Fibroblast of skin of right quadriceps (primary cell): ENCODE results near the gene TUBD1.
"Not testable (repeated sequence)": the region's sequence is repeated elsewhere in the genome, so short reads cannot be mapped to it uniquely, and the experiment has no call there.

Source experiments
- DNase-seq: peaks from one replicate; pipeline ENCODE4 v3.0.0-alpha.2; 2013

TUBD1 gene

DNA sequence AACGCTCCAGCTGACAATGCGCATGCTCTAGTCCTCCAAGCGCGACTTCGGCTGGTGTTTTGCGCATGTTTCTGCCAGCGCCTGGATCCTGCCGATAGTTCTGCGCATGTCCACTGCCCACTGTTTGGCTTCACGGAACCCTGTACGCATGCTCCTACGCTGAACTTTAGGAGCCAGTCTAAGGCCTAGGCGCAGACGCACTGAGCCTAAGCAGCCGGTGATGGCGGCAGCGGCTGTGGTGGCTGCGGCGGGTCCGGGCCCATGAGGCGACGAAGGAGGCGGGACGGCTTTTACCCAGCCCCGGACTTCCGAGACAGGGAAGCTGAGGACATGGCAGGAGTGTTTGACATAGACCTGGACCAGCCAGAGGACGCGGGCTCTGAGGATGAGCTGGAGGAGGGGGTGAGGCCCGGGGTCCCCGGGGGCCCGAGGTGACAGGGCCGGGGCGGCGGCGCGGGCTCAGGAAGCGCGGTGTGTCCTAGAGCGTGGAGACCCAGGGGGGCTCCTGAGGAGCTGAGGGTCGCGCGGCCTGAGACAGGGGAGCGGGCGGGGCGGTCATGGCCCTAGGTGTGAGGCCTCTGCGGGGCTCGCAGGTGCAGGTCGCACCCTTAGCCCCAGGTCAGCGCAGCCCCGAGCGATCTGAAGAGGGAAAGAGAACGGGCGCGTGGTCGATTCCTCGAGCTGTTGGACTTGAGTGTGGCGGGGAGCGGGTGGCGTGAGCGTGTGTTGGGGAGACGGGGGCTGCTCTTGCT lies at the start of gene TUBD1, which contains the start of gene RPS6KB1:
TSS of gene TUBD1 (minus strand) at position 20 of the 752 bp plus-strand sequence. CDS start 1,941 bp downstream, outside the sequence.
TSS of gene RPS6KB1 (plus strand) at position 198 of the 752 bp plus-strand sequence. CDS start at position 262, 64 bp downstream.
- peak; percentile 99 for DNase-seq

DNA sequence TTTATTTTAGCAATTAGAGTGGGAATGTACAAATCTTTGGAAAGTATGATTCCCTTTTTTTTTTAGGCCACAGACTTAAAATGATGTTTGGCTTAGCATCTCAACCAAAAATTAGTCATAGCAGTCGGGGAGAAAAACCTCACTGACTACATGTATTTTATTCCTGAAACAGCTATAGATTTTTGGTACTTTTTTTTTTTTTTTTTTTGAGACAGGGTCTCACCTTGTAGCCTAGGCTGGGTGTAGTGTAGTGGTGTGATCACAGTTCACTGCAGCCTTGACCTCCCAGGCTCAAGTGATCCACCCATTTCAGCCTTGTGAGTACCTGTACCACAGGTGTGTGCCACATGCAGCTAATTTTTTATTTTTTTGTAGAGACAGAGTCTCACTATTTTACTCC lies 48.4 kb upstream of the TUBD1 start:
- no peak for DNase-seq

GRCh38 chr17:59940697-59941096 lies 48.0 kb upstream of the TUBD1 start:
- DNase-seq: not testable (repeated sequence)

- DNase-seq: not testable (repeated sequence)
Measured at GRCh38 chr17:59933317-59933716, 40.6 kb upstream of the TUBD1 start.

- peak; percentile 24 for DNase-seq
Measured at GRCh38 chr17:59930768-59931167, 38.0 kb upstream of the TUBD1 start.

DNA sequence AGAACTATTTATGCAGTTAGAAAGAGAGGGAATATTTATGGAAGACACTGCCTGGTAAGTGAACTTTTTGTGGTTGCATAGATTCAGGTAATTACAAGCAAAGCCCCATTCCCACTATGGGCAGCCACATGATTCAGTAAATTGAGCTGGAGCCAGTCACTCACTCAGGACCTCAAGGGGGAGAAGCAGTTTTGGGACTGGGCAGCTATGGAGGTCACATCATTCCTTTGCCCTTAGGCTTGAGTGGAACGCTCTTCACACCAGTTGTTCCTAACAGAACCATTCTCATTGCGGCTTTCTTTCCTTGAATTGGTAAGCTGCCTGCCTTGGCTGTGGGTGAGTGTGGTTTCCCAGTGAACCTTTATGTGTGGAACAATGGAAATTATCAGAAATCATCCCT lies 37.4 kb upstream of the TUBD1 start:
- DNase-seq: not testable (repeated sequence)

DNA sequence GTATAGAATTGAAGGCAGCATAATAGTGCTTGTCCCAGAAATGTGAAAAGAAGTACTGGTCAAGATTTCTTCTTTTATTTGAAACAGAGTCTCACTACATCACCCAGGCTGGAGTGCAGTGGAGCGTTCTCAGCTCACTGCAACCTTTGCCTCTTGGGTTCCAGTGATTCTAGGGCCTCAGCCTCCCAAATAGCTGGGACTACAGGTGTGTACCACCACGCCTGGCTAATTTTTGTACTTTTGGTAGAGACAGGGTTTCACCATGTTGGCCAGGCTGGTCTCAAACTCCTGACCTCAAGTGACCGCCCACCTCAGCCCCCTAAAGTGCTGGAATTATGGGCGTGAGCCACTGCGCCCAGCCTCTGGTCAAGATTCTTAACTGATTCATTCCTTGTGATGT lies 27.9 kb upstream of the TUBD1 start:
- DNase-seq: not testable (repeated sequence)

DNA sequence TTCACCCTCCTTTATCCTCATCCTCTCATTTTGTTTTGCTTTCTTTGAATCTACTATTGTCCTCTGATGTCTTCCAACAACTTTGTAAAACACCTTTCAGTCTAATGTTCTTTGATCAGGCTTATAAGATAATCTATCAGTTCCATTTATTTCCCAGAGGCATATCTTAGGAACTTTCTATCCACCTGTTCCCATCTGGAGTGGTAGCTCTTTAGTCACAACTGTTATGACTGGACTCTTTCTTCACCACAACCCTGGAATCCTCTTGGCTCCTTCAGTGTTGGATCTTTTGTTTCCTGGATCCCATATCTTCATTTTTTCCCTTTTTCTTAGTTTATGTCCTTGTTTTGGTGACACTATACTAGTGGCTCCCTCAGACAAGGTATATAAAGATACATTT lies 23.7 kb upstream of the TUBD1 start:
- DNase-seq: no peak

- DNase-seq: peak; percentile 48
Measured at GRCh38 chr17:59914274-59914854, 21.6 kb upstream of the TUBD1 start.

DNA sequence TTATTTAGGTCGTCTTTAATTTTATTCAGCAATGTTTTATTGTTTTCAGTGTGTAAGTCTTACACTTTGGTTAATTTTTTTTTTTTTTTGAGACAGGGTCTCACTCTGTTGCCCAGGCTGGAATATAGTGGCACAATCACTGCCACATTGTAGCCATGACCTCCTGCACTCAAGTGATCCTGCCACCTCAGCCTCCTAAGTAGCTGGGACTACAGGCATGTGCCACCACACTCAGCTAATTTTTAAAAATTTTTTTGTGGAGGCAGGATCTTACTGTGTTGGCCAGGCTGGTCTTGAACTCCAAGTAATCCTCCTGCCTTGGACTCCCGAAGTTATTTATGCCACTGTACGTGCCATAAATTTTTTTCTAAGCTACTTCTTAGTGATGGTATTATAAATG lies 14.7 kb upstream of the TUBD1 start:
- no peak for DNase-seq

GRCh38 chr17:59903455-59903854 lies 10.7 kb upstream of the TUBD1 start:
- no peak for DNase-seq

DNA sequence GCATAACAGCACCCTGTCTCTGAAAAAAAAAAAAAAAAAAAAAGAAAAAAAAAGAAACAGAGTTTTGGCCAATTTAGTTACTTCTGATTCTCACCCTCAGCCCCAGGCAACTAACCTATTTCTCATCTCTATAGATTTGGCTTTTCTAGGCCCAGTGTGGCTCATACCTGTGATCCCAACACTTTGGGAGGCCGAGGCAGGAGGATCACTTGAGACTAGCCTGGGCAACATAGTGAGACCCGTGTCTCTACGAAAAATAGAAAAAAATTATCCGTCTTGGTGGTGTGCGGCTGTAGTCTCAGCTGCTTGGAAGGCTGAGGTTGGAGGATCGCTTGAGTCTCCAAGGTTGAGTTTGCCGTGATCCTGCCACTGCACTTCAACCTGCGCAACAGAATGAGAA lies 8.9 kb upstream of the TUBD1 start:
- no peak for DNase-seq

DNA sequence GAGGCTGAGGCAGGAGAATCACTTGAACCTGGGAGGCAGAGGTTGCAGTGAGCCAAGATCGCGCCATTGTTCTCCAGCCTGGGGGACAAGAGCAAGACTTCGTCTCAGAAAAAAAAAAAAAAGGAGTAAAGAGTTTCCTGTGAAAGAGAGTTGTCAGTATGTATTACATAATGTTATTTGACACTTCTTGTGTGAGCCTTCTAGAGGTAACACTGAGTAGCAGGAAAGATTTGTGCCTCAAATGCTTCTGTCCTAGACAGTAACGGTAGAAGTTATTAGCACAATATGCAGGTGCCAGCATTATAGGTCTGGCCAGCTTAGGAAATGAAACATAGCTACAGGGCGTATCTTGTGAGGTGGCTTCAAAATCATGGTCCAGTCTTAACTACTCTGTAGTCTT lies 6.4 kb upstream of the TUBD1 start:
- DNase-seq: no peak

DNA sequence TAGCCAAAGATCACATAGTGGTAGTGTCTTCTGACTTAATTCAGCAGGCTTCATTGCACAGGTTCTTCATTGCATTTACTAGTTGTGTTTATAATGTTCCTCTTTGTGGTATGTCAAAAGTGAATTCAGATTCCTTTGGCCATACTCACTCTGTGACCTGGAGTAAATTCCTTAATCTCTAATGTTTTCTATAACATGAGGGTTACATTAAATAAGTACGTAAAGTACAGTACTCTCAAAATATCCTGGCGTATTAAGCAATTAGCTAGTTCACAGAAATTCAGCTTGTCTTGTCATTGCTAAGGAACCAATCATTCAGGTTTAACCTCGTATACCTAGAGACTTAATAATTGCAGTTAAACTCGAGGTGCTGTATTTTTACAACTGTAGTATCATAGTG lies 4.3 kb upstream of the TUBD1 start:
- peak; percentile 49 for DNase-seq

GRCh38 chr17:59893676-59894100 lies 945 bp upstream of the TUBD1 start:
- no peak for DNase-seq

GRCh38 chr17:59892251-59892923 lies 356 bp downstream of the TUBD1 start:
- DNase-seq: no peak

GRCh38 chr17:59890720-59891119 lies 2.0 kb downstream of the TUBD1 start:
- no peak for DNase-seq

- DNase-seq: no peak
Measured at GRCh38 chr17:59888145-59888750, 4.5 kb downstream of the TUBD1 start.

GRCh38 chr17:59884861-59885260 lies 7.9 kb downstream of the TUBD1 start:
- DNase-seq: no peak

- no peak for DNase-seq
Measured at GRCh38 chr17:59878624-59879023, 14.1 kb downstream of the TUBD1 start.

GRCh38 chr17:59877965-59878364 lies 14.8 kb downstream of the TUBD1 start:
- no peak for DNase-seq

- DNase-seq: no peak
Measured at GRCh38 chr17:59876107-59876506, 16.6 kb downstream of the TUBD1 start.

- no peak for DNase-seq
Measured at GRCh38 chr17:59874376-59874775, 18.4 kb downstream of the TUBD1 start.
